Mesendoderm (in vitro differentiated cells): Measurements from ENCODE around the gene SHISA8. TPM values are rescaled to one million over a fixed set of nuclear protein-coding genes. Genes with fewer than 3 reads are reported as not detected.

Experiments
- DNase-seq: peaks from one replicate; pipeline ENCODE4 v3.0.0; 2013
- H2AK5ac ChIP-seq: 2 replicates; pipeline ENCODE4 v1.6.1; 2013; ENCODE audit warnings: low read length, inconsistent platforms
- H2BK120ac ChIP-seq: 2 replicates; pipeline ENCODE4 v1.6.1; 2013; ENCODE audit warnings: low read depth, mild to moderate bottlenecking, low read length, moderate library complexity, mixed read lengths
- H2BK15ac ChIP-seq: replicated peaks from 2 replicates; pipeline ENCODE4 v1.6.1; 2013; ENCODE audit warnings: low read depth, mild to moderate bottlenecking, moderate library complexity
- H2BK5ac ChIP-seq: 2 replicates; pipeline ENCODE4 v1.6.1; 2013; ENCODE audit warnings: low read length, inconsistent platforms
- H3K18ac ChIP-seq: 2 replicates; pipeline ENCODE4 v1.6.1; 2013; ENCODE audit warnings: mild to moderate bottlenecking, low read length, mixed read lengths
- H3K23ac ChIP-seq: one replicate; pipeline ENCODE4 v1.6.1; 2013; ENCODE audit warnings: low read length
- H3K27ac ChIP-seq: 2 replicates; pipeline ENCODE4 v1.5.1; 2013; ENCODE audit warnings: low read depth, mild to moderate bottlenecking, inconsistent platforms, low read length, moderate library complexity
- H3K27me3 ChIP-seq: 2 replicates; pipeline ENCODE4 v1.6.1; 2013; ENCODE audit warnings: low read length, control low read depth, mild to moderate bottlenecking, inconsistent platforms; ENCODE audit not compliant: insufficient read depth, poor library complexity
- H3K36me3 ChIP-seq: 2 replicates; pipeline ENCODE4 v1.6.1; 2013; ENCODE audit warnings: low read length, inconsistent platforms; ENCODE audit not compliant: control insufficient read depth, insufficient read depth
- H3K4ac ChIP-seq: one replicate; pipeline ENCODE4 v1.6.1; 2013; ENCODE audit warnings: low read depth, mild to moderate bottlenecking, low read length, moderate library complexity
- H3K4me1 ChIP-seq: 2 replicates; pipeline ENCODE4 v1.6.1; 2013; ENCODE audit warnings: low read depth, low read length, inconsistent platforms; ENCODE audit not compliant: control insufficient read depth
- H3K4me2 ChIP-seq: 2 replicates; pipeline ENCODE4 v1.6.1; 2013; ENCODE audit warnings: low read length
- H3K4me3 ChIP-seq: 2 replicates; pipeline ENCODE4 v1.5.1; 2013; ENCODE audit warnings: mild to moderate bottlenecking, low read length
- H3K56ac ChIP-seq: one replicate; pipeline ENCODE4 v1.6.1; 2013; ENCODE audit warnings: low read length
- H3K79me1 ChIP-seq: 2 replicates; pipeline ENCODE4 v1.6.1; 2013; ENCODE audit warnings: low read length, inconsistent platforms
- H3K79me2 ChIP-seq: 2 replicates; pipeline ENCODE4 v1.6.1; 2013; ENCODE audit warnings: mild to moderate bottlenecking, low read length; ENCODE audit not compliant: control insufficient read depth, insufficient read depth
- H3K9ac ChIP-seq: 2 replicates; pipeline ENCODE4 v1.6.1; 2013; ENCODE audit warnings: low read length, inconsistent platforms
- H4K5ac ChIP-seq: one replicate; pipeline ENCODE4 v1.6.1; 2013; ENCODE audit warnings: low read length
- H4K8ac ChIP-seq: one replicate; pipeline ENCODE4 v1.6.1; 2013; ENCODE audit warnings: low read depth, mild to moderate bottlenecking, control low read depth, low read length, moderate library complexity
- WGBS: extraction: QIAGEN DNeasy Blood & Tissue Kit; methylation state at CpG from one replicate; pipeline ENCODE4 v1.1.7; 2013; ENCODE audit warnings: low lambda C conversion rate, missing lambda C conversion rate; ENCODE audit not compliant: insufficient coverage; ENCODE audit errors: extremely low coverage; 5-methylcytosine and 5-hydroxymethylcytosine counted together
- polyA plus RNA-seq, 2 experiments: library from polyadenylated mRNA; stranded (reverse); fragments of 200-250 nt; gene quantifications; one replicate each; pipeline ENCODE4 v1.2.3, GENCODE V29; 2013

SHISA8 gene
- 0.10 TPM for polyA plus RNA-seq (2013, experiment 1 of 2)
- polyA plus RNA-seq (2013, experiment 2 of 2): 0.15 TPM

DNA sequence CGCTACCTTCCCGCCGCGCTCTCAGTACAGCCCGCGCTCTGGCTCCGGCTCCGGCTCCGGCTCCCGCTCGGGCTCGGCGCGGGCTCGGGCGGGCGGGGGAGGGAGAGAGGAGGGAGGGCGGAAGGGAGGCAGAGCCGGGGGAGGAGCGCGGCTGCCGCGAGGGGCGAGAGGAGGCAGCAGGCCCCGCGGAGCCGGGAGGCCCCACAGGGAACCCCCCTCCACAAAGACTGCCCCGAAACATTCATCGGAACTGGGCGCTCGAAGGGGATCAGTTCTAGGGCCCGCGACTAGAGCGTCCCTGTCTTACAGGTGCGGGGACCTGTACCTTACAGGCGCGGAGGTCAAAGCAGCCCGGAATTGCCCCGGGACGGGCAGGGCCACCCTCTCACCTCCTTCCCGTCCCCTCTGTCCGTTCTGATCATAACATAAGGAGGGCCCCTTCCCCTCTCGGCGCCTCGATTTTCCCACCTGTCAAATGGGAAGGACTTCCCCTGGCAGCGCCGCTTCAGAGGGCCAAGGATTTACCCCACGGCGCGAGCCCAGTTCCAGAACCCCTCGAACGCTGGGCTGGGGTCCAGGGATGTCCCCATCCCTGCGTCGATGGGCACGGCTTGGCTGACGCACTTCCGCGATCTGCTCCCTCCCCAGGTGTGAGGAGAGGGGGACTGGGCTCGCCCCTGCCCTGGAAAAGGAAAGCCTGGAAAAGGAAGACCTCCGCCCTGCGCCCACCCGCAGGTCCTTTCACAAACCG lies at the start of gene SHISA8:
TSS of gene SHISA8 (minus strand) at position 40 of the 751 bp plus-strand sequence. CDS start 407 bp downstream, outside the sequence.
- Histone ChIP-seq H3K79me2 (no peaks in the 10 kb centered on the region), H3K27me3 (peaks cover 57% of the 10 kb centered on the region), H4K5ac (no peak within 1 kb of the TSS), H3K4me3 (no peak within 1 kb of the TSS), H3K23ac (peak within 1 kb of the TSS; percentile 57), H2AK5ac (no peak within 1 kb of the TSS), H2BK15ac (no peak within 1 kb of the TSS), H3K18ac (no peak within 1 kb of the TSS), H3K56ac (peak within 1 kb of the TSS; percentile 67), H3K4me1 (peaks cover 3% of the 10 kb centered on the region), H3K79me1 (no peaks in the 10 kb centered on the region), H3K27ac (no peak within 1 kb of the TSS), H2BK120ac (no peak within 1 kb of the TSS), H4K8ac (no peak within 1 kb of the TSS), H3K4ac (no peak within 1 kb of the TSS), H3K36me3 (no peaks in the 10 kb centered on the region), H2BK5ac (no peak within 1 kb of the TSS), H3K4me2 (peak within 1 kb of the TSS; percentile 72), H3K9ac (peak within 1 kb of the TSS; percentile 36)
- peak; percentile 49 for DNase-seq
- no CpG with 5 or more reads among the region's 63 CpGs for WGBS

DNA sequence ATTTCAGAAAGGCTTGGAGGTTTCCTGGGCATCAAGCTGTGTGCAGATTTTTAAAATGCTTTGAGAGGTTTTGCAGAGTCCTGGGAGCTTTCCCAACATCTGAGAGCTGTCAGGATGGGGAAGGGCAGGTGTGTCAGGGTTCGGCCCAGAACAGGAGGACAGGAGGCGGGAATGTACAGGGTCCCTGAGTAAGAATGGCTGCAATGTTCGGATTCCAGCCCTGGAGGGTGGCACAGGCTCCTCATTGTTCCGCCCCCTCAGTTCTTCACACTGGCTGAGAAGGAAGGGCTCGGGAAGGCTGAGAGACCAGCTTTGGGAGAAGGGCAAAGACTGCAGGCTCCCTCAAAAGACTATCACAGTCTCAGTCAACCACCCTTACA lies 49.2 kb upstream of the SHISA8 start:
- no peak overlapping the region for H3K4me3 ChIP-seq
- H3K4ac ChIP-seq: no peak overlapping the region
- WGBS: no CpG with 5 or more reads among the region's 5 CpGs
- H2BK120ac ChIP-seq: no peak overlapping the region
- no peak for DNase-seq
- no peak overlapping the region for H2BK5ac ChIP-seq
- no peaks in the 10 kb centered on the region for H3K27me3 ChIP-seq
- peaks cover 3% of the 10 kb centered on the region for H3K4me1 ChIP-seq
- H4K5ac ChIP-seq: no peak overlapping the region
- H3K4me2 ChIP-seq: no peak overlapping the region
- H2BK15ac ChIP-seq: no peak overlapping the region
- H3K27ac ChIP-seq: no peak overlapping the region
- no peaks in the 10 kb centered on the region for H3K36me3 ChIP-seq
- H3K18ac ChIP-seq: no peak overlapping the region
- H3K23ac ChIP-seq: no peak overlapping the region
- no peaks in the 10 kb centered on the region for H3K79me2 ChIP-seq
- H4K8ac ChIP-seq: no peak overlapping the region
- H2AK5ac ChIP-seq: no peak overlapping the region
- H3K9ac ChIP-seq: no peak overlapping the region
- H3K56ac ChIP-seq: no peak overlapping the region
- no peaks in the 10 kb centered on the region for H3K79me1 ChIP-seq

DNA sequence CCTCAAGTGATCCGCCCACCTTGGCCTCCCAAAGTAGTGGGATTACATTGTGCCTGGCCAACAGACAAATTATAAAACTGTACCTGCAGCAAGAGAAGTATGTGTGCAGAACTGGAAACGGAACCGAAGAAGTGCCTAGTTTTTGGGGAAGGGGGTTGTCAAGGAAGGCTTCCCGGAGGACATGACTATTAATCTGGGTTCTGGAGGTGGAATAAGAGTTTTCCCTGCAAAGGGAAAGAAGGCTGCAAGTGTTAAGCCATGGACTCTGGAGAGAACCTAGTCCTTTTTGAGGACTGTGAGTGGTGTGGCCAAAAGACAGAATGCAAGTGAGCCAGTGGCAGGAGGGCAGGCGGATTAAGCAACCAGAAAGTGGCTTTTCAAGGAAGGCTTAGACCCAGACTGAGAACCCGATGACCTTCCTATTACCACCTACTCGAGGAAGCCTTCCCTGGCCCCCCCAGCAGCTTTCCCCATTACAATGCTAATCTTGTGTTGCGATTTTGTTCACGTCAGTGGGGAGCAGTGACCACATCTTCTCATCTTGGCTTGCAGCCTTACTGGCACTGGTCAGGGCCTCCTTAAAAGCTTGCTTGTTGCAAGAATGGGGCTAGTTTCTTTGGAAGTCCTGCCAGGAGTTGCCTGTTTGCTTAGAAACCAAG lies 48.7 kb upstream of the SHISA8 start:
- no peaks in the 10 kb centered on the region for H3K79me2 ChIP-seq
- no peak overlapping the region for H3K4me2 ChIP-seq
- no peak for DNase-seq

DNA sequence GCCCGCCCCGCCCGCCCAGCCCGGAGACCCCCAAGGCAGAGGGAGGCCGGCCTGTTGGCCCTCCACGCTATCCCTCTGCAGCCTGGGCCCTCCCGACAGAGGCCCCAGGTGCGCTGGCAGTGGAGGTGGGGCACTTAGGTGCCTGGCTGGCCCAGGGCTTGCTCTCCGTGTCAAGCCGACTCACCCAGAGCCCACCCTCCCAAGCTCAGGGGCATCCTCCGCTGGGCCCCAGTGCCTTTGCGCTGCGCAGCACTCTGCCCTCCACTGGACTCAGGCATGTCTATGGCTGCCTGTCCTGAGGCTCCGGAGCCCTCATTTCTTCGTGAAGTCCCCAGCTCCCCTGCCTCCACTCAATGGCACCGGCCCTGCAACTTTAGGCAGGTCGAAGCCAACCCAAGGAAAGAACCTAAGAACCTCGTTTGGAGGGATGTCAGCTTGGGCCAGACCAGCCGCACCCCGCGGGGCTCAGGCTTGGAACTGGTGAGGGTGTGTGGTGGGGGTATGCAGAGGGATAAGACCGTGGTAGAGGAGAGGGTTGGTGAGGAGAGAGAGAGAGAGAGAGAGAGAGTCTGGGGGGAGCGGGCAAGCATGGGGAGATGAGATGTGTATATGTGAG lies 43.2 kb upstream of the SHISA8 start:
- peak overlapping the region; percentile 11 for H3K4me2 ChIP-seq
- H3K4me1 ChIP-seq: no peaks in the 10 kb centered on the region
- no peaks in the 10 kb centered on the region for H3K79me2 ChIP-seq
- WGBS: no CpG with 5 or more reads among the region's 23 CpGs
- H3K18ac ChIP-seq: no peak overlapping the region
- H3K23ac ChIP-seq: no peak overlapping the region
- peak overlapping the region; percentile 20 for H3K4ac ChIP-seq
- H3K56ac ChIP-seq: peak overlapping the region; percentile 61
- no peak overlapping the region for H2BK5ac ChIP-seq
- no peak overlapping the region for H3K4me3 ChIP-seq
- H2BK15ac ChIP-seq: no peak overlapping the region
- no peaks in the 10 kb centered on the region for H3K79me1 ChIP-seq
- no peak overlapping the region for H4K8ac ChIP-seq
- no peak overlapping the region for H2BK120ac ChIP-seq
- H4K5ac ChIP-seq: no peak overlapping the region
- no peak overlapping the region for H2AK5ac ChIP-seq
- DNase-seq: no peak
- H3K36me3 ChIP-seq: no peaks in the 10 kb centered on the region
- peak overlapping the region; percentile 35 for H3K9ac ChIP-seq
- H3K27me3 ChIP-seq: no peaks in the 10 kb centered on the region
- no peak overlapping the region for H3K27ac ChIP-seq

More for the DNA sequence above, 48.7 kb upstream of the SHISA8 start:
- Histone ChIP-seq H3K4me1 (peaks cover 3% of the 10 kb centered on the region), H3K4ac (no peak overlapping the region), H3K27me3 (no peaks in the 10 kb centered on the region), H3K18ac (no peak overlapping the region), H4K8ac (no peak overlapping the region), H3K36me3 (no peaks in the 10 kb centered on the region), H3K79me1 (no peaks in the 10 kb centered on the region), H2BK5ac (no peak overlapping the region), H2AK5ac (no peak overlapping the region), H3K23ac (no peak overlapping the region), H2BK120ac (no peak overlapping the region), H3K9ac (no peak overlapping the region), H3K27ac (no peak overlapping the region), H4K5ac (no peak overlapping the region), H2BK15ac (no peak overlapping the region), H3K4me3 (no peak overlapping the region), H3K56ac (no peak overlapping the region)
- WGBS: no CpG with 5 or more reads among the region's 9 CpGs

DNA sequence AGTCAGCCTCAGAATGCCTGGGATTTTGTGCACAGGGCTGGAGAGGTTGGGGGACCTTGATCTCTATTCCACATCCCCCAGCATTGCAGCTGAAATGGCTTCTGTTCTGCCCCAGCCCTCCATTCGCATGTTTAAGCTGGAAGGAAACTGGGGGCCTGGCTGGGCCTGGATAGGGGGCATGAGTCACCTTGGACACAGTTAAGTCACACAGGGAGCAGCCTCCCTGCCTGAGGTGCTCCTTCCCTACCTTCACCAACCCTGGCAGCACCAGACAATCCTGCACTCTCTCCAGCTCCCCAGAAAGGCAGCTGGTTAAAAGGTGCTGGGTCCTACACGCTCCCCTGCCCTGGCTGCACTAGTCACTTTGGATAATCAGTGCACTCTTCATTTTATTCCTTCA lies 37.8 kb upstream of the SHISA8 start:
- DNase-seq: no peak
- WGBS: no CpG with 5 or more reads among the region's 2 CpGs
- H3K79me1 ChIP-seq: no peaks in the 10 kb centered on the region

More for the DNA sequence above, 37.8 kb upstream of the SHISA8 start:
- Histone ChIP-seq H3K27ac (no peak overlapping the region), H3K4me3 (no peak overlapping the region), H2BK120ac (no peak overlapping the region), H3K4ac (no peak overlapping the region), H3K27me3 (no peaks in the 10 kb centered on the region), H2AK5ac (no peak overlapping the region), H3K36me3 (no peaks in the 10 kb centered on the region), H3K79me2 (no peaks in the 10 kb centered on the region), H4K8ac (no peak overlapping the region), H3K56ac (no peak overlapping the region), H3K18ac (no peak overlapping the region), H3K4me2 (no peak overlapping the region), H3K9ac (no peak overlapping the region), H2BK5ac (no peak overlapping the region), H2BK15ac (no peak overlapping the region), H3K23ac (no peak overlapping the region), H4K5ac (no peak overlapping the region), H3K4me1 (peaks cover 5% of the 10 kb centered on the region)
